ENCODE measurements around the gene MTR.

MTR gene

GRCh38 chr1:236953151-236953700 is 158.1 kb downstream of the MTR start:
- Histone ChIP-seq H3K27ac (ENCODE audit: low read depth, low read length) (no peak overlapping the region), H3K9ac (ENCODE audit: low read depth, low read length) (no peak overlapping the region), H3K36me3 (ENCODE audit: insufficient read depth, low read length) (no peaks in the 10 kb centered on the region), H3K9me3 (ENCODE audit: insufficient read depth, low read depth, low read length) (no peaks in the 10 kb centered on the region), H3K4me1 (ENCODE audit: insufficient read depth, low read length) (peaks cover 21% of the 10 kb centered on the region), H3K4me3 (ENCODE audit: low read length) (no peak overlapping the region), H3K27me3 (ENCODE audit: insufficient read depth, low read length) (no peaks in the 10 kb centered on the region)
- 92% methylated on average over 2 of the region's 2 CpGs for WGBS

All from HUES64 (cell line).